Cardiac septum (tissue), 1 donor: ENCODE results near the gene HOXD12. TPM values are rescaled to one million over a fixed set of nuclear protein-coding genes. Genes with fewer than 3 reads are reported as not detected.

Experiments used
- DNase-seq: peaks from one replicate; pipeline ENCODE4 v3.0.0-alpha.2; 2020; ENCODE audit warnings: low spot score
- intact Hi-C: fragments of 100-400 bp; cut with DNase I; formaldehyde crosslinking; loops from one replicate; pipeline ENCODE4 v1.14.0; 2022
- total RNA-seq: library from RNA; stranded (reverse); fragmentation: NEBNext Ultra II Directional; extraction: Animal tissue kit (Norgen Biotek cat#: 25700); gene quantifications from one replicate; pipeline ENCODE4 v1.2.1, GENCODE V29; 2021
- donor health status: DM: no; HTN: no; CAD: no.

HOXD12 gene
- total RNA-seq, 1 donor from 2014 or later = not detected

DNA sequence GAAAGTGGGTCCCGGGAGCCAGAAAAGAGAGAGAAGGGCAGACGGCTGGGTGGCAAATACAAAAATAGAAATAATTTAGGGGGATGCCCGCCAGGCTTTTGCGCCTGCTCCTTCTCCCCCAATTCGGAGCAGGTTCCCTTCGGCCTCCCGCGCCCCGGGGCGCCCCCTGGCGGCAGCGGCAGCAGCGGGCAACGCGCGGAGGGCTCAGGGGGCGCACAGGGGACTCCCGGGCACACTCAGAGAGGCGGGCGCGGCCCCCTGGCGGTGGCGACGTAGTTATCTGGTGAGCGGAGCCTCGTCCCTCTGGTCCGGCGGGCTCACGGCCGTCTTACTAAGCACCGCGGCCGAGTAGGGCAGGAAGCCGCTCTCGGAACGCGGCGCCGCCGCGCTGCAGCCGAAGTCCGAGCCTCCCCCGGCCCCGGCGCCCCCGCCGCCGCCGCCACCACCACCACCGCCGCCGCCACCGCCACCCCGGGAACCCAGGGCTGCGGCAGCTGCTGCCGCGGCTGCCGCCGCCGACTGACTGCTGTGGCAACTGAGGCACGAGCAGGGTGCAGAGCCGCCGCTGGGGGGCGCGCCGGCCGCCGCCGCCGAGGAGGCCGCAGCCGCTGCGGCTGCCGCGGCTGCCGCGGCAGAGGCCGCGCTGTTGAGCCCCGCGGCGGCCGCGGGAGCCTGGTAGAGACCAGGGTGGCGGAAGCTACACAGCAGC, 19.6 kb upstream of the HOXD12 start:
- intact Hi-C loops = loop anchor here (2.0 kb wide), 1 partner anchor 77 kb away; the partner anchor contains the start of gene LNPK

DNA sequence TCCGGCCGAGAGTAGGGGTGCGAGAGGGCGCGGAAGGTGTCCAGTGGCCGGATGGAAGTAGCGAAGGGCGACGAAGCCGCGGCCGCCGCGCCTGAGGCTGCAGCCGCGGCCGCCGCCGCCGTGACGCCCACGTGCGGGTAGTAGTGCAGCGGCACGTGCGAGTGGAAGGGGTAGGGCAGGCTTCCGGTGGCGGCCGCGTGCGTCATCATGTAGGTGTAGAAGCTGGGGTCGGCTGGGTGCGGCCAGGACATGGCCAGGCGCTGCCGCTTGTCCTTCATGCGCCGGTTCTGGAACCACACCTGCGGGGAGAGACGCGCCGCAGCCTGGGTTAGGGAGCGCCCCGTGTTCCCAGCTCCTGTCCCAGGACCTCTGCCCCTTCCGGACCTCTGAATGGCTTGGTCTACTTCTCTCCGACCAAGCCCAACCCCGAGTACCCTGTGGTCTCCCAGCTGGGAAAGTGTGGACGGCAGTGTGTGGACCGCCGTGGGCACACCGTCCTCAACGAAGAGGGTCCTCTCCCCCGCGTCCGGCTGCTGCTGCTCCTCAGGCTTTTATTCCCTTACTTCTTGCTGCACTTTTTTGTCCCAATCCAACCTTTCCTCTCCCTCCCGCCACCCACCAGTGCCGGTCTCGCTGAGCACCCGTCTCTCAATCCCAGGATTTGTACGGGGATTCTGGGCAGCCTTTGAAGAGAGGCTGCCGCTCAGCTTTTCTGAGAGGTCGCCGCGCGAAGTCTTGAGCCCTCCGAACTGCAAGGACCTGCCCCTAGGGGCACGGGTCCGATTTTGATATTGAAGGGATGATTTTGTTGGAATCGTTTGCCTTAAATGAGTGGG, 18.8 kb upstream of the HOXD12 start:
- intact Hi-C loops = loop anchor here (2.0 kb wide), 1 partner anchor 78 kb away; the partner anchor contains the start of gene LNPK
- no peak for DNase-seq

More for the DNA sequence above, 19.6 kb upstream of the HOXD12 start:
- DNase-seq = no peak

DNA sequence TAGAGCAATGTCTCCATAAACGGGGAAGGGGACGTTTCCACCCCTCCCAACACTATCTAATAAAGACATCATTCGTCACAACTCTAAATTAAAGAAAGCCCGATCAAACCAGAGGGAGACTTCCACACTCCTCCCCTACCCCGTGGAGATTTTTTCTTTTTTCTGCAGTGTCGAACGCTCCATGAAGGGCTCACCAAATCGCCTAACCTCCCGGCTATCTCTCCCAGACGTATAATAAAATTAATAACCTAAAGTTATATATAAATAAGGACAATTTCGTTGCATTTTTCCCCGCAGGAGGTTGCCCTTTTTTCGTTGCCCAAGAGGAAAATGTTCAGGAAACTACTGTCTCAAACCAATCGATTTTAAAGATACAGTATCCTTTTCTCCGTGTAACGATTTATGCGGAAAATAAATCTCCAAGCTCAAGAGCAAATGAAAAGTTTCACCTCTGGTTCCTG, 18.2 kb upstream of the HOXD12 start:
- intact Hi-C loops = loop anchor here (2.0 kb wide), 1 partner anchor 79 kb away; the partner anchor contains the start of gene LNPK
- no peak for DNase-seq

- intact Hi-C loops = loop anchor here (2.0 kb wide), 1 partner anchor 79 kb away; the partner anchor contains the start of gene LNPK
- no peak for DNase-seq
These were observed 17.6 kb upstream of the HOXD12 start for GRCh38 chr2:176081837-176082524.

GRCh38 chr2:176082525-176082823, 17.1 kb upstream of the HOXD12 start:
- no peak for DNase-seq
- intact Hi-C loops = no loop called here

DNA sequence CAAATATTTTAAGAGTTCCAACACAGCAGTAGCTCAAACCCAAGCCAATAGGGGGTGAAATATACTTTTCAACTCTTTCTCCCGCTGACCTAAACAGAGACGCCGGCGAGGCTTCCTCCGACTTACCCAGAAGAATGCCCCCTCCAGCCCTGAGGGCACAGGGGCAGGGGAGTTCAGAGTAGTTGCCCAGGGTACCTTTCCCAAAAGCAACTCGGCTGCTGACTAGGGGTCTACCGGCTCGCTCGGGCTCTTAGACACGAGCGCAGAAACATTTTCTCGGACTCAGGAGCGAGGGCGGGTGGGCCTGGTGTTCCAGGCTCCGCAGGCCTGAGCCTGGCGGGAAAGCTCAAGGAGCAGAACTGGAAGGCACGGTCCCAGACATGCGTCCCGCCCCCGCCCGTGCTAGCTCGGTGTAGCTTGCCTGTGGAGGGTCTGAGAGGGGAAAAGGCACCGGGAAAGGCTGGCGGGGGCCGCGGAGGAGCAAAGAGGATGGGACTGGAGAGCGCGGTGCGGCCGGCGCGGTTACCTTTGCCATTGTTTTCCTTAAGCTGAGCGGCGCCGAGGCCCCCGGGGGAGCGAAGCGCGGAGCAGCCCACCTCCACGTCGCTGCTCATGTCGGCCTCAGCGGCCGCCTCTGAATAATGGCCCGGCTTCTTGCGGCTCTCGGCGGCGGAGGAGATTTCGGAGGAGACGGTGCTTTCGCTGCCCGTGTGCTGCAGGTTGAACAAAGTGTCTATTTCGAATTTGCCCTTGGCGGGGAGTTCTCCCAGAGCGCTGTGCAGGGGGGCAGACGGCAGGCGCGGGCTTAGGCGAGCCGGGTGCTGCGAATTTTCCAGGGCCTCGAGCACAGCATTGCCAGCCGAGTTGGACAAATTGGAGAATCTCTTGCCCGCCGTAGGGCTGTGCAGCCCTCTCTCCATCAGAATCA, 16.5 kb upstream of the HOXD12 start:
- no peak for DNase-seq
- intact Hi-C loops = no loop called here

GRCh38 chr2:176083796-176084261, 15.8 kb upstream of the HOXD12 start, which contains the start of gene EVX2:
Gene EVX2 (minus strand): TSS chr2:176083962. CDS start chr2:176083776, 186 bp downstream.
- no peak for DNase-seq
- intact Hi-C loops = no loop called here

DNA sequence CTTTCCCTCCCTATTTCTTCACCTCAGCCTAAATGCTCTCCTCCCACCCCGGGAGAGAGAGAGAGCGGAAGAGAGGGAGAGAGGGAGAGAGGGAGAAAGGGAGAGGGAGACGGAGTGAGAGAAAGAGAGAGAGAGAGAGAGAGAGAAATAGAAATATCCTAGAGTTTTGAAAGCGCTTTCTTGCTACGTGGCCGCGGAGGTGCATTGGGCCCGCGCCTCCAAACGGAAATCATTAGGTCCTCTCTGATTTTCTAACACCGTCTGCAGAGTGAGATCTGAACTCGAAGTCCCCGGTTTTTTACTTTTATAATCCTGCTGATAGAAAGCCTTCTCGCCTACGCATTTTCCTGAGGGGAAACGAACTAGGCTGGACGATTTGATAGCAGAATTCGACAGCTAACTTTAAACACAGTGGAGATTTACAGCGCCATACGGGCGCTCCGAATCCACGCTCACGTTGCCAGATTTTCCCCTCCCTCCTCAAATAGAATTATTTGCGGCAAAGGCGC, 14.9 kb upstream of the HOXD12 start:
- DNase-seq = peak; percentile 15
- intact Hi-C loops = loop anchor here (5.0 kb wide), 3 partner anchors 397 to 772 kb away; no protein-coding TSS in a partner anchor

DNA sequence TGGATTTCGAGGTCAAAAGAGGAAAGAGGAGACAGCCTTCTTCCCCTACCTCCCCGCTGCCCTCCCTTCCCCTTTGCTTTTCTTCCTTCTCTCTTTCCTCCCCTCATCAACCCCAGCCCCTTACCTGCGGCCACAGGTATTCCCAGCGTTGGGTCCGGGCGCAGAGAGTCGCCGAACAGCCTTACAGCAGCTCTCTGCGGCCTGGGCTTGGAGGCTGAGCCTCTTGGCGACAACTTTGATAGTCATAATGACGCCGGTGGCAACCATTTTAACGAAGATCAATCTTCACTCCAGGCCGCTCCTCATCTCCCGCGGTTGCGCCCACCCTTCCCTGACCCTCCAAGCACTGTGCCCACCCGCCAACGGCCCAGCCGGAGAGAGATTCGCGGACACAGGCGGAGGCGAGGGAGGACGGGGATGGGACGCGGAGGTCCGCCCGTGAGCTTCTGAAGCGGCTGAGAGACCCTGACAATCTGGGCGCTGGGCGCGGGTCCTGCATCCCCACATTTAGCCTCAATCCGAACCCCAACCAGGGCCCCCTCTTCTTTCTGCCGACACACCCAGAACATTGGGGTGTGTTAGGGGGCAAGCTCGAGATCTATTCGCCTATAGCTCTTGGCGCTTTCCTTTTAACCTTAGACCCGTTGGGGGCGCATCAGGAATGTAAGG, 14.3 kb upstream of the HOXD12 start:
- intact Hi-C loops = loop anchor here (5.0 kb wide), 3 partner anchors 398 to 773 kb away; no protein-coding TSS in a partner anchor
- peak; percentile 63 for DNase-seq

DNA sequence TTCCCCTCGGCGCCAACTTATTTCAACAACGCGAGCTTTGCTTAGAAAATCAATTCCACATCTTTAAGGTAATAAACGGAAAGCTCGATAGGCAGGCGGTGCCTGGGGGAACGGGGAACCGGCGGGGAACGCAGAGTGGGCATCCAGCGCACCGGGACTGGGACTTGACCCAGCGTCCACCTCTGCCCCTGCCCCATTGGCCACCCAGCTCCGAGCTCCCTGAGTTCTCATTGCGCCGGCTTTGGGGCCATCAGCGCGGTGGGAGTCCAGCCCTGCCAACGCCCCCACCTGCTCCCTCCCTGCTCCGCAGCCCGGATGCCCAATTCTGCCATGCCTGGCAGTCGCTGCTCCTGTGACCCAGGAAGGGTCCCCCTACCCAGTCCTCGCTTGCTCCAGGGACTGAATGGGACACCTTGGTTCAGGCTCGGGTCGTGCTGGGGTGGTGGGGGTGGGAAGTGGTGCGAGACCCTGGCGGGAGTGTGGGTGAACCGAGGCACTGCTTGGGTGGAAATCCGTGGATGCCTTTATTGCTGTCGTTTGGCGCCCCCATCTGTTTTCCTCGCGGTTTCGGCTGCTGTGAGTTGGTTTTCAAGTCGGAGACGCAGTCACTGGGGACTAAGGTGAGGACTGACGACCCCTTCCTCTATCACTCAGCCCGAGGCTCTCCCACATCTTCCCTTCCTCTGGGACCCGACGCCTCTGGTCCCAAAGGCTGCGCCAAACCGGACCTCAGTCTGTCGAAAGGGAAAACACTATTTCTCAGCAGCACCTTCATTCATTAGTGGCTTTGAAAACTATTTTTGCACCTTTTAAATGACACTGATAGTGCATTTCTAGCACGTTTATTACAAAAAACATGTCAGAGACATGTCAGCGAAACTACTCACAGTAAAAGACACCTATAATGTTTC, 13.5 kb upstream of the HOXD12 start:
- intact Hi-C loops = loop anchor here (2.0 to 5.0 kb wide), 4 partner anchors 399 to 774 kb away; no protein-coding TSS in a partner anchor
- no peak for DNase-seq

DNA sequence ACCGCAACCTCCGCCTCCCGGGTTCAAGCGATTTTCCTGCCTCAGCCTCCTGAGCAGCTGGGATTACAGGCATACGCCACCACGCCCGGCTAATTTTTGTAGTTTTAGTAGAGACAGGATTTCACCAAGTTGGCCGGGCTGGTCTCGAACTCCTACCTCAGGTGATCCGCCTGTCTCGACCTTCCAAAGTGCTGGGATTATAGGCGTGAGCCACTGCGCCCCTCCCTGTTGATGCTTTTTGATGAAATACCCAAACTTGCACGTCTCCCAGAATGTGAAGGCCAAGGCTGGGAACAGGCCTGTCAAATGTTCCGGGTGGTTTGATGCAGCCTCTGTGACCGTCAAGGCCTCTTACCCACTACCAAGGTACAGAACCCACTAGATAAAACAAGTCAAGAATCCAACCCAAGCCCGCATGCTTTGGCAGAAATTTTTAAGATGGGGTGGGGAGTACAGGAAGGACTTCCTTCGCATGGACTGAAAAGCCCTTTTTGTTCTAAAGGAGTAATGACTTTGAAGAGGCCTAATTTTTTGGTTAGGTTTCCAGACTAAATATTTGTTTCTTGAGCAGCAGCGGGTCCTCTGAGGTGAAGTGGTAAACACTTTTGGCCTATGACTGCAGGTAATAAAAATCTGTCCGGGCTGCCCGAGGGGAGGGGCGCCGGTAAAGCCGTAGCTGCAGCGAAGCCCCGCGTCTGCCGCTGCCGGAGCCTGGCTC, 12.1 kb upstream of the HOXD12 start:
- DNase-seq = no peak
- intact Hi-C loops = loop anchor here (2.0 to 5.0 kb wide), 4 partner anchors 400 to 775 kb away; no protein-coding TSS in a partner anchor

- intact Hi-C loops = loop anchor here (5.0 kb wide), 3 partner anchors 401 to 776 kb away; no protein-coding TSS in a partner anchor
These were observed 11.3 kb upstream of the HOXD12 start for GRCh38 chr2:176088048-176088936.

DNA sequence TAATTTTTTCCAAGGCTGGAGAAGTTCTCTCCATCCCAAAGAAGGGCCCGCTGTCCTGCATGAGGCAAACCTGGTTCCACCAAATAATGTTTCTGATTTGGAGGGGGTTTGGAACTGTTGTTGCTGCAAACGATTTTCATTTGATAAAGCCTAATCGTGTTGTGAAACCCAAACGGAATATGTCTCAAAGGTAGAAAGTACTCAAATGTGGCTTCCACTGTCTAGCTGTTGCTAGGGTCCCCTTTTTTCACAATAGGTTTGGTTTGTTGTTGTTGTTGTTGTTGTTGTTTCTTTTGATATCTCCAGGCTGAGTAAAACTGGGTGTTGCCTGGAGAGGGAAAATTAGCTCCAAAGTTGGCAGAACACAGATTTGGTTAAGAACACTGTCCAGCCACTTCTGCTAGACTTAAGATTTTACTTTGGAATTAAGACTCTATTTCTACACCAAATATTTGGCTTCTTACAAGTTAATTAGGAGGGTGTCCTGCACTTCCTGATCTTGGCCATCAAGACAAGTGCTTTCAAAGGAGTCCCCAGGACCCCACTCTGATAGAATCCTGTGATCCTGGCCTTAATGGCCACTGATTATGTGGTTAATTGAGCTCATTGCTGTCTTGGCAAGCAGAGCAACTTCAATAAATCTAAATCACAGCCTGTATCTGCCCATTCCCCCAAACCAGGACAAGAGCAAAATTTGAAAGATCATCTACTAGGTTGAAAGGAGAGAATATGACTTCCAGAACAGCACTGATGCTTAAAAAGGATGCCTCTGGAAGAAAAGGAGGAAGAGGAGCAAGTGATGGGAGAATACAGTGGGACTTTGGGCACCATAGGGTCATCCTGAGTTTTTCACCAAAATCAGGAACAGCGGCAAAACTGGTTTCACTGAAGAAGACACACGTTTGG, 10.4 kb upstream of the HOXD12 start:
- intact Hi-C loops = loop anchor here (5.0 kb wide), 3 partner anchors 402 to 777 kb away; no protein-coding TSS in a partner anchor
- no peak for DNase-seq

More at GRCh38 chr2:176088048-176088936, 11.3 kb upstream of the HOXD12 start:
- peak; percentile 79 for DNase-seq
